Esophagus squamous epithelium (tissue), 5 donors: ENCODE results near the gene RPL32. TPM values are rescaled to one million over a fixed set of nuclear protein-coding genes. Genes with fewer than 3 reads are reported as not detected.

Experiments
- DNase-seq: peaks from one replicate; lab custom pipeline; 2025; lab: John Stamatoyannopoulos, UW
- H3K27ac ChIP-seq, 4 donors: fragments of 200-600 bp; sonication (generic); one replicate each; pipeline ENCODE4 v1.5.1; 2016 to 2019; ENCODE audit warnings: mild to moderate bottlenecking in 1 of 4
- H3K27me3 ChIP-seq, 4 donors: fragments of 200-600 bp; sonication (generic); 1 replicate in 3 of 4; 2 replicates in 1 of 4; pipeline versions ENCODE4 v1.5.1 to v1.6.0; 2017 to 2021; ENCODE audit warnings: antibody characterized with exemption in 1 of 4
- H3K36me3 ChIP-seq, 3 donors: fragments of 200-600 bp; sonication (generic); one replicate each; pipeline ENCODE4 v1.5.1; 2016 to 2019
- H3K4me1 ChIP-seq, 3 donors: fragments of 200-600 bp; sonication (generic); one replicate each; pipeline ENCODE4 v1.5.1; 2017 to 2019
- H3K4me3 ChIP-seq, 4 donors: fragments of 200-600 bp; sonication (generic); 1 replicate in 3 of 4; 2 replicates in 1 of 4; pipeline ENCODE4 v1.5.1; 2016 to 2019; ENCODE audit warnings: mild to moderate bottlenecking in 2 of 4, moderate library complexity in 1 of 4
- H3K9me3 ChIP-seq, 3 donors: fragments of 200-600 bp; sonication (generic); one replicate each; pipeline ENCODE4 v1.5.1; 2016 to 2019
- CTCF ChIP-seq, 6 experiments: fragments of 450-650 bp in 4 of 6; fragments of 200-600 bp in 2 of 6; sonication (generic) in 2 of 6; IDR thresholded peaks; one replicate each; pipeline ENCODE4 v1.5.1; 2016 to 2019; ENCODE audit warnings: antibody characterized with exemption in 6 of 6, mild to moderate bottlenecking in 4 of 6, moderate library complexity in 4 of 6
- POLR2A ChIP-seq, 4 donors: fragments of 450-650 bp; IDR thresholded peaks; one replicate each; pipeline ENCODE4 v1.6.1; 2017; ENCODE audit warnings: antibody characterized with exemption in 4 of 4, mild to moderate bottlenecking in 4 of 4, moderate library complexity in 3 of 4
- WGBS, 2 donors: methylation state at CpG; one replicate each; pipeline ENCODE4 v1.1.5; 2018; 5-methylcytosine and 5-hydroxymethylcytosine counted together
- intact Hi-C: fragments of 100-400 bp; cut with DNase I; formaldehyde crosslinking; loops from one replicate; pipeline ENCODE4 v1.15.0; 2022
- total RNA-seq, 4 donors: library from RNA; depleted of rRNA; stranded (reverse); fragments of >200 nt; gene quantifications; one replicate each; pipeline ENCODE4 v1.1.0, GENCODE V29; 2016
- donor health status: DM: yes; HTN: yes; CAD: no.

Gene RPL32
- total RNA-seq, 4 donors from 2014 or later = 657 to 937 (median 873) TPM

- Histone ChIP-seq H3K36me3 (peaks cover 15 to 81% (median 23%) of the 10 kb centered on the region in 3 donors), H3K4me3 (no peak overlapping the region), H3K27ac (no peak overlapping the region), H3K4me1 (peaks cover 0 to 32% (median under 1%) of the 10 kb centered on the region in 3 donors), H3K27me3 (no peaks in the 10 kb centered on the region), H3K9me3 (no peaks in the 10 kb centered on the region)
- DNase-seq = no peak
- 69 to 74% methylated on average over 4 to 7 of the region's 7 CpGs for WGBS, 2 donors
- TF ChIP-seq POLR2A (IDR thresholded peaks at IDR 0.05) (no peak), CTCF (IDR thresholded peaks at IDR 0.05) (no peak)
- intact Hi-C loops = no loop called here
Observed at GRCh38 chr3:12832350-12833221, 8.8 kb downstream of the RPL32 start.

GRCh38 chr3:12831301-12831866, 10.0 kb downstream of the RPL32 start:
- no peak for TF ChIP-seq CTCF (IDR thresholded peaks at IDR 0.05)
- TF ChIP-seq POLR2A (IDR thresholded peaks at IDR 0.05) = no peak
- Histone ChIP-seq H3K4me3 (no peak overlapping the region), H3K9me3 (no peaks in the 10 kb centered on the region), H3K27ac (no peak overlapping the region), H3K4me1 (peaks cover 0 to 26% (median 0%) of the 10 kb centered on the region in 3 donors), H3K27me3 (no peaks in the 10 kb centered on the region), H3K36me3 (peaks cover 15 to 76% (median 23%) of the 10 kb centered on the region in 3 donors)
- intact Hi-C loops = no loop called here
- no peak for DNase-seq
- 77 to 90% methylated on average over 4 to 5 of the region's 5 CpGs for WGBS, 2 donors

- DNase-seq = no peak
- Histone ChIP-seq H3K27me3 (no peaks in the 10 kb centered on the region), H3K9me3 (no peaks in the 10 kb centered on the region), H3K4me1 (peaks cover 0 to 26% (median 0%) of the 10 kb centered on the region in 3 donors), H3K4me3 (no peak overlapping the region), H3K36me3 (peaks cover 15 to 71% (median 18%) of the 10 kb centered on the region in 3 donors), H3K27ac (peak overlapping the region in 2 of 4 donors; percentile 35 to 68)
- intact Hi-C loops = no loop called here
- TF ChIP-seq POLR2A (IDR thresholded peaks at IDR 0.05) = no peak
- TF ChIP-seq CTCF (IDR thresholded peaks at IDR 0.05) = peak in 2 of 6 experiments; percentile 28 to 53
- WGBS, 2 donors = 71 to 72% methylated on average over 2 to 4 of the region's 4 CpGs
Observed at GRCh38 chr3:12830785-12831156, 10.6 kb downstream of the RPL32 start.

GRCh38 chr3:12829886-12830784, 11.2 kb downstream of the RPL32 start:
- DNase-seq = no peak
- TF ChIP-seq CTCF (IDR thresholded peaks at IDR 0.05) (no peak), POLR2A (IDR thresholded peaks at IDR 0.05) (no peak)
- Histone ChIP-seq H3K4me1 (peaks cover 0 to 26% (median 0%) of the 10 kb centered on the region in 3 donors), H3K4me3 (no peak overlapping the region), H3K36me3 (peaks cover 11 to 69% (median 15%) of the 10 kb centered on the region in 3 donors), H3K9me3 (no peaks in the 10 kb centered on the region), H3K27me3 (no peaks in the 10 kb centered on the region), H3K27ac (peak overlapping the region in 2 of 4 donors; percentile 35 to 68)
- WGBS, 2 donors = 71 to 83% methylated on average over 12 of the region's 17 CpGs
- intact Hi-C loops = no loop called here
